Measurements from ENCODE around the gene COL4A3.
"Not testable (repeated sequence)": the region's sequence is repeated elsewhere in the genome, so short reads cannot be mapped to it uniquely, and the experiment has no call there.

The COL4A3 gene

GRCh38 chr2:227160164-227160563 lies 4.3 kb upstream of the COL4A3 start:
- no peak for DNase-seq

GRCh38 chr2:227161947-227162346 lies 2.5 kb upstream of the COL4A3 start:
- no peak for DNase-seq

GRCh38 chr2:227163485-227163997 lies 883 bp upstream of the COL4A3 start:
- no peak for DNase-seq

GRCh38 chr2:227164763-227165291 lies 403 bp downstream of the COL4A3 start:
- DNase-seq, result no peak

GRCh38 chr2:227171779-227172178 lies 7.4 kb downstream of the COL4A3 start:
- DNase-seq, result not testable (repeated sequence)

DNA sequence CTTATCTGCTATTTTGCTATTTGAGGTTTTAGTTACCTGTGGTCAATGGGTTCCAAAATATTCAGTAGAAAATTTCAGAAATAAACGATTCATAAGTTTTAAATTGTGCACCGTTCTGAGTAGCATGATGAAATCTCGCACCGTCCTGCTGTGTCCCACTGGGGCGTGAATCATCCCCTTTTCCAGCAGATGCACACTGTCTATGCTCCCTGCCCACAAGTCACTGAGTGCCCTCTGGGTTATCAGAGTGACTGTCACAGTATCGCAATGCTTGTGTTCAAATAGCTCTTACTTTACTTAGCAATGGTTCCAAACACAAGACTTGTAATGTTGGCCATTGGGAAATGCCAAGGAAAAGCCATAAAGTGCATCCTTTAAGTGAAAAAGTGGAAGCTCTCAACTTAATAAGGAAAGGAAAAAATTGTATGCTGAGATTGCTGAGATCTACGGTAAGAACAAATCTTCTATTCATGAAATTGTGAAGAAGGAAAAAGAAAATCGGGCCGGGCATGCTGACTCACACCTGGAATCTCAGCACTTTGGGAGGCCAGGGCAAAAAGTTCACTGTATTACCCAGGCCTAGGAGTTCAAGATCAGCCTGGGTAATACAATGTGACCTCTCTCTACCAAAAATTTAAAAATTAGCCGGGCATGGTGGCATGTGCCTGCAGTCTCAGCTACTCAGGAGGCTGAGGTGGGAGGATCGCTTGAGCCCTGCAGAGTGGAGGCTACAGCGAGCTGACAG lies 13.3 kb downstream of the COL4A3 start:
- DNase-seq, result no peak

GRCh38 chr2:227179988-227180685 lies 15.7 kb downstream of the COL4A3 start:
- DNase-seq, result no peak

- DNase-seq, result no peak
Measured at GRCh38 chr2:227180770-227181169, 16.3 kb downstream of the COL4A3 start.

DNA sequence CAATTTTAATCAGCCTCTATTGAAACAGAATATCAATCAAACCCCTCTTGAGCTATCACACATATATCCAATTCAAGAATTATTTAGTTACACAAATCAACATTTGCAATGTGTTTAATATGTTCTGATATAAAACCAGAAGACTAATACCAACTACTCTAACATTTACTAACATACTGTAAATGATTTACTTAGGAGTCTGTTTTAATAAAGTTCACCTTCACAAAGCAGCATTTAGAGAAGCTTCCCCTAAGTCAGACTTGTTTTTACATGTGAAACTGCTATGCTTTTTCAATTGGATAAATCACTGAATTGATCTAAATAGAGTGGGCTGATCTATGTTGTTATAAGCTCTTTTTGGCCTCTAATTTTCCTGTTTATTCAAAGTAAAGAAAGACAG lies 18.3 kb downstream of the COL4A3 start:
- no peak for DNase-seq

- no peak for DNase-seq
Measured at GRCh38 chr2:227183657-227184367, 19.4 kb downstream of the COL4A3 start.

- DNase-seq, result no peak
Measured at GRCh38 chr2:227185615-227186232, 21.3 kb downstream of the COL4A3 start.

DNA sequence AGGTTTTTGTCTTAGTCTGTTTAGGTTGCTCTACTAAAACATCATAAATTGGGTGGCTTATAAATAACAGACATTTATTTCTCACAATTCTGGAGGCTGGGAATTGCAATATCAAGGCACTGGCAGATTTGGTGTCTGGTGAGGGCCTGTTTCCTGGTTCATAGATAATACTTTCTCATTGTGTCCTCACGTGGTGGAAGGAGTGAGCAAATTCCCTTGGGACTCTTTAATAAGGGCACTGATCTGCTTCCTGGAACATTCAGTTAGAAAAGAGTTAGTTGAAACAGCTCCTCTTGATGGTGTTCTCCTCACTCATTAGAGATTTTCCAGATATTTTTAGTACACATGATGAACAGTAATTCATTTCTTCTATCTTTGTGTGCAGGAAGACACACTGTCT lies 22.3 kb downstream of the COL4A3 start:
- no peak for DNase-seq

GRCh38 chr2:227188292-227188691 lies 23.9 kb downstream of the COL4A3 start:
- DNase-seq, result no peak

GRCh38 chr2:227191367-227191766 lies 26.9 kb downstream of the COL4A3 start:
- no peak for DNase-seq

- no peak for DNase-seq
Measured at GRCh38 chr2:227192491-227192890, 28.1 kb downstream of the COL4A3 start.

DNA sequence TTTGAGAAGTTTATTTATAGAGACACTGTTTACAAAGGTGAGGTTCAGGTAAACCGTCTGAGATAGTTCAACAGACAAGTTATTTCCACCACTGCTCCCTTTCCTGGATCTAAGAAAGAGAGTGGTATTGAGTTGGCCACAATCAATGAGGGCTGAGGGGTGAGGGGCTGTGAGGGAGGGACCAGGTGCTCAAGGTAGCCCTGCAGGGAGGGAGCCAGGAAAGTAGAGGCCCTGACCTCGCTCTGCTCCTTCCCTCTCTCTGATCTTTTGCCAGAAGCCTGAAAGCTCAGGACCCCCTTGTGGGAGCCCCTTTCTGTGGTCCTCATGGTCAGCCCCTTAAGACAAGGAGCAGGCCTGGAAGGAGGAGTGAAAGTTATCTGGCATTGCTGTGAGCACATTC lies 29.8 kb downstream of the COL4A3 start:
- no peak for DNase-seq

DNA sequence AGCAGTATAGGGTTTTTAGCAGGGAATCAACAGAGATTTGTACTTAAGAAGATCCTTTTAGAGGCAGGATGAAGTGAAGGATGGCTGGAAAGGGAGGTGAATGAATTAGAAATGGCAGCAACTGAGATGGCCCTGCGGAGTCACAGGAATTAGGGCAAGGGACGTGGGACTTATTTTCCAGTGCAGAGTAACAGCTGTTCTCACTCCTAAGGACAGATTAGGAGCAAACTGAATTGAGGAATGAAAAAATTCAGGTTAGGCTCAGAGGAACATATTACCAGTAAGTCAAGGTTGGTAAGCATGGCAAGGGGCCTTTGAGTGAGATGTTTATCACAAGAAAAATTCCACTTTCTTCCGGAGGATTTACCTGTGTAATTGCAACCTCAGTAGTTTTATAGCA lies 34.4 kb downstream of the COL4A3 start:
- no peak for DNase-seq

- no peak for DNase-seq
Measured at GRCh38 chr2:227201771-227202170, 37.3 kb downstream of the COL4A3 start.

DNA sequence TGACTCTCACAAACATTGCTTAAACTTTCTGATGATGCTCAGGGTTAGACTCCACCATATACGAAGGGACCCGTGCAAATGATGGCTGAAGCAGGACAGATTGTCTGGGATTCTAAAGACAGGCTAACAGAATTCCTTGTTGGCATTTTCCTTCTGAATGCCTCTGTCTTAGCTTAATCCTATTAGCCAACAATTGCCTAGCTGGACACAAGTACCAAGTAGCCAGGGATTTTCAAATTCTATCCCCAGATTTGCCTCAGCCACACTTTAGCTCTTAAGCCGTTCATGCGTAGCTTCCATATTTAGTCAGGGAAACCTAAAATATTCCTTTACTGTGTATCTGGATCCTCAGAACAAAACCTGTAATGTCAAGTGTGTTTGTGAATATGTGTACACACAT lies 40.0 kb downstream of the COL4A3 start:
- DNase-seq, result no peak

- DNase-seq, result no peak
Measured at GRCh38 chr2:227205701-227206100, 41.3 kb downstream of the COL4A3 start.

DNA sequence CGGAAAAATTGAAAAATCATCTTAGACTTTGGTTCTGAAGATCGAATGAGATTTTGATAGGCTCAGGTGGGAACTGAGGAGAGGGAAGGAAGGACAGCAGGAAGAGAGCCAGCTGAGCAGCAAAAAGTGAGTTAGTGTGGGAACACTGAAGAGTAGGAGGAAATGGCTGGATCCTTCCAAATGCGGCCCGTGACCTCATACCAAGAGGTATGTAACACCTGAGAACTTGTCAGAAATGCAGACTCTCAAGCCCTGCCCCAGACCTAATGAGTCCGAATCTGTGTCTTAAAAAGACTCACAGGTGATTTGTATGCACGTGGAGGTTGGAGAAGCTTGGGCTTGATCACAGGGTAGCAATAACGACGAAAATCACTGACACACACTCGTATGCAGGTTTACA lies 42.0 kb downstream of the COL4A3 start:
- DNase-seq, result no peak

DNA sequence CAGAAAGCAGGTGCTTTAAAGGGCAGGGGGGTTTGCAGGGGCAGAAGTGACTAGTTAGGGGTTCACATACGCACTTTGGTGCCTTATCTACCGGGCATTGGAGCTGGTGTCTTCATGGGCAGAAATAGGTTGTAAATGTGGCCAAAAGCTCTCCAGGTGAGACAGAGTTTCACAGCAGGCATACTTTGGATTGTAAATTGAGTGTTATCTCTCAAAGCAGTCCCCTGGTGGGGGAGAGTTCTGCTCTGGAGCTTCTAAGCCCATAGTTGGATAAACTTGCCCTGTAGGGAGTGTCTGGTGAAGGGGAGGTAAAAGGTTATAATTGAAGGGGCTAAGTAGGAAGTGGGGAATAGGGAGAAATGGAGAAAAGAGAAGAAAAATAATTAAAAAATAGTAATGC lies 43.1 kb downstream of the COL4A3 start:
- DNase-seq, result no peak

GRCh38 chr2:227214622-227215041 lies 50.2 kb downstream of the COL4A3 start:
- DNase-seq, result no peak
